HCT116 (cell line): Measurements from ENCODE around the gene FARP1. TPM values are rescaled to one million over a fixed set of nuclear protein-coding genes. Genes with fewer than 3 reads are reported as not detected.

Experiments
- ATAC-seq: fragments of 200-7000 bp; cut with Tn5 transposase; 2 replicates; pipeline ENCODE4 v1.9.1; 2020; ENCODE audit warnings: mild to moderate bottlenecking, moderate library complexity
- BruUV-seq: library from RNA; stranded (reverse); fragments of 400-500 nt; replicated peaks from 2 replicates; lab custom pipeline; 2021; lab: Mats Ljungman, UMichigan
- CTCF ChIA-PET: fragments of 300-600 bp; sonication (Branson Sonifier 250); formaldehyde crosslinking; loops from one replicate; lab custom pipeline; 2021; ENCODE audit warnings: antibody characterized with exemption; lab: Charles Lee
- POLR2A ChIA-PET: fragments of 300-600, 350-600 bp; sonication (Branson Sonifier 250); formaldehyde crosslinking; loops from one replicate; lab custom pipeline; 2021; ENCODE audit warnings: antibody characterized with exemption; lab: Charles Lee
- RAD21 ChIA-PET, 2 experiments: fragments of 300-600 bp; sonication (Branson Sonifier 250); formaldehyde crosslinking; loops; one replicate each; lab custom pipeline; 2023; ENCODE audit warnings: low total read pairs in 2 of 2; ENCODE audit not compliant: uncharacterized antibody in 2 of 2, unreplicated experiment in 2 of 2, low non-redundant PET in 1 of 2; lab: Charles Lee
- DNase-seq: peaks from one replicate; pipeline ENCODE4 v3.0.0-alpha.2; 2010; ENCODE audit warnings: low read depth, low spot score
- H2AFZ ChIP-seq: fragments of 200-600 bp; shearing (Covaris generic), sonication (generic); 2 replicates; pipeline ENCODE4 v1.6.1; 2017; ENCODE audit warnings: low read depth, mixed run types, mixed read lengths, antibody characterized with exemption, low read length; ENCODE audit not compliant: poor library complexity, severe bottlenecking
- H3K27ac ChIP-seq: 2 replicates; pipeline ENCODE4 v1.5.1; 2012; ENCODE audit warnings: low read depth, low read length
- H3K27me3 ChIP-seq: fragments of 200-600 bp; sonication (generic); 2 replicates; pipeline ENCODE4 v1.6.1; 2016; ENCODE audit warnings: mixed run types, low read length, mixed read lengths; ENCODE audit not compliant: insufficient read depth
- H3K36me3 ChIP-seq, 2 experiments: fragments of 200-500 bp in 1 of 2; fragments of 200-600 bp in 1 of 2; sonication (Bioruptor generic) in 1 of 2; sonication (generic) in 1 of 2; 2 replicates each; pipeline versions ENCODE4 v1.5.1 to v1.6.1; 2014 to 2016; ENCODE audit warnings: low read length in 2 of 2, inconsistent platforms in 1 of 2, mixed read lengths in 1 of 2, mixed run types in 1 of 2; ENCODE audit not compliant: insufficient read depth in 2 of 2, control insufficient read depth in 1 of 2
- H3K4me1 ChIP-seq, 2 experiments: fragments of 200-600 bp in 1 of 2; sonication (generic) in 1 of 2; 2 replicates each; pipeline versions ENCODE4 v1.5.1 to v1.6.1; 2012 to 2017; ENCODE audit warnings: low read length in 2 of 2, inconsistent platforms in 1 of 2, mild to moderate bottlenecking in 1 of 2, mixed read lengths in 1 of 2, mixed run types in 1 of 2, moderate library complexity in 1 of 2; ENCODE audit not compliant: insufficient read depth in 2 of 2, control insufficient read depth in 1 of 2
- H3K4me2 ChIP-seq: fragments of 200-600 bp; sonication (generic); 2 replicates; pipeline ENCODE4 v1.6.1; 2017; ENCODE audit warnings: mixed run types, low read length, mixed read lengths
- H3K4me3 ChIP-seq, 2 experiments: fragments of 200-600 bp in 1 of 2; sonication (generic) in 1 of 2; replicated peaks in 1 of 2; 2 replicates each; pipeline ENCODE4 v1.5.1; 2011 to 2016; ENCODE audit warnings: low read length in 2 of 2, control low read depth in 1 of 2, low read depth in 1 of 2, mild to moderate bottlenecking in 1 of 2, mixed read lengths in 1 of 2, mixed run types in 1 of 2
- H3K79me2 ChIP-seq: fragments of 200-600 bp; sonication (generic); 2 replicates; pipeline ENCODE4 v1.6.1; 2017; ENCODE audit warnings: mild to moderate bottlenecking, mixed run types, low read length, moderate library complexity, mixed read lengths; ENCODE audit not compliant: insufficient read depth
- H3K9ac ChIP-seq: fragments of 200-600 bp; sonication (generic); 2 replicates; pipeline ENCODE4 v1.6.1; 2016; ENCODE audit warnings: low read length, mixed read lengths
- H3K9me2 ChIP-seq: fragments of 200-600 bp; sonication (generic), shearing (Covaris generic); 2 replicates; pipeline ENCODE4 v1.6.1; 2017; ENCODE audit warnings: mixed run types, mild to moderate bottlenecking, moderate library complexity; ENCODE audit not compliant: insufficient read depth
- H3K9me3 ChIP-seq, 2 experiments: fragments of 200-500 bp in 1 of 2; fragments of 200-600 bp in 1 of 2; sonication (Bioruptor generic) in 1 of 2; sonication (generic) in 1 of 2; 2 replicates each; pipeline ENCODE4 v1.6.1; 2014 to 2017; ENCODE audit warnings: low read length in 2 of 2, mixed read lengths in 2 of 2, inconsistent platforms in 1 of 2, low read depth in 1 of 2, mild to moderate bottlenecking in 1 of 2, mixed run types in 1 of 2, moderate library complexity in 1 of 2; ENCODE audit not compliant: control insufficient read depth in 1 of 2, insufficient read depth in 1 of 2
- H4K20me1 ChIP-seq: fragments of 200-600 bp; sonication (generic), shearing (Covaris generic); 2 replicates; pipeline ENCODE4 v1.6.1; 2017; ENCODE audit warnings: mixed run types, mild to moderate bottlenecking, moderate library complexity; ENCODE audit not compliant: insufficient read depth
- CBX3 ChIP-seq: IDR thresholded peaks from 2 replicates; pipeline ENCODE4 v1.6.1; 2012; ENCODE audit warnings: low read depth
- CEBPB ChIP-seq: IDR thresholded peaks from 2 replicates; pipeline ENCODE4 v1.6.1; 2012; ENCODE audit warnings: low read depth
- EGR1 ChIP-seq: IDR thresholded peaks from 2 replicates; pipeline ENCODE4 v1.6.1; 2012; ENCODE audit warnings: low read depth
- EZH2 ChIP-seq: fragments of 200-600 bp; sonication (generic); IDR thresholded peaks from 2 replicates; pipeline ENCODE4 v1.6.1; 2017; ENCODE audit warnings: antibody characterized with exemption, mixed run types
- FOSL1 ChIP-seq: IDR thresholded peaks from 2 replicates; pipeline ENCODE4 v1.6.1; 2012; ENCODE audit warnings: low read depth
- JUND ChIP-seq: IDR thresholded peaks from 2 replicates; pipeline ENCODE4 v1.6.1; 2012
- RAD21 ChIP-seq: IDR thresholded peaks from 2 replicates; pipeline ENCODE4 v1.6.1; 2012; ENCODE audit warnings: low read depth, mild to moderate bottlenecking
- SIN3A ChIP-seq: IDR thresholded peaks from 2 replicates; pipeline ENCODE4 v1.6.1; 2012; ENCODE audit warnings: low read depth
- SP1 ChIP-seq: IDR thresholded peaks from 2 replicates; pipeline ENCODE4 v1.6.1; 2012; ENCODE audit warnings: low read depth
- SRF ChIP-seq: IDR thresholded peaks from 2 replicates; pipeline ENCODE4 v1.6.1; 2012; ENCODE audit warnings: low read depth
- YY1 ChIP-seq: IDR thresholded peaks from 2 replicates; pipeline ENCODE4 v1.6.1; 2011; ENCODE audit warnings: low read length, low read depth, moderate library complexity, mild to moderate bottlenecking; ENCODE audit not compliant: insufficient replicate concordance; ENCODE audit errors: extremely low read depth
- ZFX ChIP-seq: fragments of 450-650 bp; IDR thresholded peaks from 2 replicates; pipeline ENCODE4 v1.6.1; 2017
- ZNF274 ChIP-seq: fragments of 200-500 bp; sonication (Bioruptor generic); IDR thresholded peaks from 2 replicates; pipeline ENCODE4 v1.6.1; 2014; ENCODE audit warnings: mild to moderate bottlenecking, low read depth, low read length, inconsistent platforms
- intact Hi-C: fragments of 100-400 bp; cut with micrococcal nuclease; formaldehyde crosslinking; loops from 2 replicates; pipeline ENCODE4 v1.10.0; 2022
- total RNA-seq: library from RNA; stranded (reverse); gene quantifications from one replicate; pipeline ENCODE4 v1.2.1, GENCODE V29; 2021; ENCODE audit not compliant: unreplicated experiment
- TF ChIP-seq, protein P1 (sequence below): IDR thresholded peaks from 2 replicates; pipeline ENCODE4 v1.6.1; 2012
- TF ChIP-seq, protein P2 (sequence below): IDR thresholded peaks from 2 replicates; pipeline ENCODE4 v1.6.1; 2012
- TF ChIP-seq, protein P3 (sequence below): IDR thresholded peaks from 2 replicates; pipeline ENCODE4 v1.6.1; 2011; ENCODE audit warnings: mild to moderate bottlenecking, low read length, moderate library complexity; ENCODE audit not compliant: insufficient replicate concordance; ENCODE audit errors: extremely low read depth

The FARP1 gene
- total RNA-seq, 1 experiment from 2014 or later, result 30.5 TPM

DNA sequence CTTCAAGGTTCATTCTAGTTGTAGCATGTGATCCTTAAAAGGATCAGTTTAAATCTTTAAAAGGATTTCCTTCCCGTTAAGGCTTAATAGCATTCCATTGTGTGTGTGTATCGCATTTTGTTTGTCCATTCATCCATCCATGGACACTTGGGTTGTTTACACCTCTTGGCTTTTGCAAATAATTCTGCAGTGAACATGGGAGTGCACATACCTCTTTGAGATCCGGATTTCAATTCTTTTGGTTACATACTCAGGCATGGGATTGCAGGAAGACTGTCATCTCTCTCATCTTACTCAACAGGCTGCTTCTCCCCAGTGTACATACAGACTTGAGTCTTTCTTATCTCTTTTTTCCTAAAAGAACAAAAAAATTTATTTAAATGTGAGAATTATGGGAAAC, 32.9 kb downstream of the FARP1 start:
- peaks cover 32 to 33% of the 10 kb centered on the region in 2 experiments for H3K4me1 ChIP-seq
- RAD21 ChIA-PET, result no interaction called here
- CTCF ChIA-PET, result no interaction called here
- DNase-seq, result no peak
- no peaks in the 10 kb centered on the region for H3K9me2 ChIP-seq
- H4K20me1 ChIP-seq, result no peaks in the 10 kb centered on the region
- POLR2A ChIA-PET, result no interaction called here
- H3K36me3 ChIP-seq, result no peaks in the 10 kb centered on the region
- TF ChIP-seq EGR1 (no peak), YY1 (no peak), CBX3 (no peak), JUND (no peak), SRF (no peak), FOSL1 (no peak), SIN3A (no peak), EZH2 (no peak), ZFX (no peak), CEBPB (no peak), ZNF274 (no peak), SP1 (no peak), RAD21 (no peak)
- TF ChIP-seq, protein P1, sequence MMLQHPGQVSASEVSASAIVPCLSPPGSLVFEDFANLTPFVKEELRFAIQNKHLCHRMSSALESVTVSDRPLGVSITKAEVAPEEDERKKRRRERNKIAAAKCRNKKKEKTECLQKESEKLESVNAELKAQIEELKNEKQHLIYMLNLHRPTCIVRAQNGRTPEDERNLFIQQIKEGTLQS, result no peak
- TF ChIP-seq, protein P2, sequence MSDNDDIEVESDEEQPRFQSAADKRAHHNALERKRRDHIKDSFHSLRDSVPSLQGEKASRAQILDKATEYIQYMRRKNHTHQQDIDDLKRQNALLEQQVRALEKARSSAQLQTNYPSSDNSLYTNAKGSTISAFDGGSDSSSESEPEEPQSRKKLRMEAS, result no peak
- TF ChIP-seq, protein P3, sequence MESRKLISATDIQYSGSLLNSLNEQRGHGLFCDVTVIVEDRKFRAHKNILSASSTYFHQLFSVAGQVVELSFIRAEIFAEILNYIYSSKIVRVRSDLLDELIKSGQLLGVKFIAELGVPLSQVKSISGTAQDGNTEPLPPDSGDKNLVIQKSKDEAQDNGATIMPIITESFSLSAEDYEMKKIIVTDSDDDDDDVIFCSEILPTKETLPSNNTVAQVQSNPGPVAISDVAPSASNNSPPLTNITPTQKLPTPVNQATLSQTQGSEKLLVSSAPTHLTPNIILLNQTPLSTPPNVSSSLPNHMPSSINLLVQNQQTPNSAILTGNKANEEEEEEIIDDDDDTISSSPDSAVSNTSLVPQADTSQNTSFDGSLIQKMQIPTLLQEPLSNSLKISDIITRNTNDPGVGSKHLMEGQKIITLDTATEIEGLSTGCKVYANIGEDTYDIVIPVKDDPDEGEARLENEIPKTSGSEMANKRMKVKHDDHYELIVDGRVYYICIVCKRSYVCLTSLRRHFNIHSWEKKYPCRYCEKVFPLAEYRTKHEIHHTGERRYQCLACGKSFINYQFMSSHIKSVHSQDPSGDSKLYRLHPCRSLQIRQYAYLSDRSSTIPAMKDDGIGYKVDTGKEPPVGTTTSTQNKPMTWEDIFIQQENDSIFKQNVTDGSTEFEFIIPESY, result no peak
- TF ChIP-seq, all 23 proteins: peak for 0
- Histone ChIP-seq H3K79me2 (peaks cover 3% of the 10 kb centered on the region; the same call in 1 of the 2 replicates), H3K27me3 (no peaks in the 10 kb centered on the region), H3K4me3 (no peak overlapping the region), H3K4me2 (no peak overlapping the region), H2AFZ (no peak overlapping the region), H3K9ac (no peak overlapping the region), H3K27ac (no peak overlapping the region), H3K9me3 (no peaks in the 10 kb centered on the region)
- no TSS peak for BruUV-seq
- no peak for ATAC-seq
- intact Hi-C loops, result no loop called here
